Jurkat, Clone E6-1 (cell line): ENCODE data around the gene PTPN4.

ENCODE experiments used
- DNase-seq: peaks from one replicate; pipeline ENCODE4 v3.0.0-alpha.2; 2011; ENCODE audit warnings: low read depth, low spot score
- H3K4me3 ChIP-seq: 2 replicates; pipeline ENCODE4 v1.5.1; 2011; ENCODE audit warnings: mild to moderate bottlenecking, low read length, control low read depth, moderate library complexity

Gene PTPN4

GRCh38 chr2:119730671-119731177 lies 29.0 kb upstream of the PTPN4 start:
- no peak for DNase-seq
- no peak overlapping the region for H3K4me3 ChIP-seq

- no peak for DNase-seq
- no peak overlapping the region for H3K4me3 ChIP-seq
These were observed 27.7 kb upstream of the PTPN4 start for GRCh38 chr2:119731983-119732382.

- H3K4me3 ChIP-seq, result no peak overlapping the region
- no peak for DNase-seq
These were observed 27.0 kb upstream of the PTPN4 start for GRCh38 chr2:119732601-119733164.

GRCh38 chr2:119734047-119734446 lies 25.7 kb upstream of the PTPN4 start:
- DNase-seq, result no peak
- no peak overlapping the region for H3K4me3 ChIP-seq

- no peak overlapping the region for H3K4me3 ChIP-seq
- DNase-seq, result no peak
These were observed 24.2 kb upstream of the PTPN4 start for GRCh38 chr2:119735565-119735964.

- no peak overlapping the region for H3K4me3 ChIP-seq
These were observed 23.7 kb upstream of the PTPN4 start for GRCh38 chr2:119736021-119736420.

GRCh38 chr2:119739580-119740255 lies 20.0 kb upstream of the PTPN4 start:
- DNase-seq, result no peak

More at GRCh38 chr2:119736021-119736420, 23.7 kb upstream of the PTPN4 start:
- no peak for DNase-seq

GRCh38 chr2:119741001-119741400 lies 18.7 kb upstream of the PTPN4 start:
- no peak for DNase-seq
- no peak overlapping the region for H3K4me3 ChIP-seq

More at GRCh38 chr2:119739580-119740255, 20.0 kb upstream of the PTPN4 start:
- no peak overlapping the region for H3K4me3 ChIP-seq

GRCh38 chr2:119741868-119742267 lies 17.9 kb upstream of the PTPN4 start:
- no peak for DNase-seq
- no peak overlapping the region for H3K4me3 ChIP-seq

GRCh38 chr2:119744335-119744939 lies 15.3 kb upstream of the PTPN4 start:
- DNase-seq, result no peak
- H3K4me3 ChIP-seq, result no peak overlapping the region

GRCh38 chr2:119745566-119745965 lies 14.2 kb upstream of the PTPN4 start:
- no peak for DNase-seq
- no peak overlapping the region for H3K4me3 ChIP-seq

- H3K4me3 ChIP-seq, result no peak overlapping the region
- no peak for DNase-seq
These were observed 12.7 kb upstream of the PTPN4 start for GRCh38 chr2:119746836-119747686.

- no peak for DNase-seq
These were observed 11.6 kb upstream of the PTPN4 start for GRCh38 chr2:119748135-119748534.

GRCh38 chr2:119749477-119750012 lies 10.2 kb upstream of the PTPN4 start:
- no peak overlapping the region for H3K4me3 ChIP-seq
- no peak for DNase-seq

More at GRCh38 chr2:119748135-119748534, 11.6 kb upstream of the PTPN4 start:
- H3K4me3 ChIP-seq, result no peak overlapping the region

GRCh38 chr2:119751706-119752105 lies 8.0 kb upstream of the PTPN4 start:
- no peak for DNase-seq
- H3K4me3 ChIP-seq, result no peak overlapping the region

- no peak overlapping the region for H3K4me3 ChIP-seq
- peak; percentile 45 for DNase-seq
These were observed 6.4 kb upstream of the PTPN4 start for GRCh38 chr2:119753041-119753929.

- no peak for DNase-seq
These were observed 5.8 kb upstream of the PTPN4 start for GRCh38 chr2:119753930-119754321.

GRCh38 chr2:119755906-119756305 lies 3.8 kb upstream of the PTPN4 start:
- no peak overlapping the region for H3K4me3 ChIP-seq
- DNase-seq, result no peak

More at GRCh38 chr2:119753930-119754321, 5.8 kb upstream of the PTPN4 start:
- no peak overlapping the region for H3K4me3 ChIP-seq
